PC-9 (cell line): ENCODE data around the gene RHCE. TPM values are rescaled to one million over a fixed set of nuclear protein-coding genes. Genes with fewer than 3 reads are reported as not detected.
"Not testable (repeated sequence)": the region's sequence is repeated elsewhere in the genome, so short reads cannot be mapped to it uniquely, and the experiment has no call there.

ENCODE experiments used
- BruUV-seq: library from RNA; stranded (reverse); fragments of 400-500 nt; replicated peaks from 2 replicates; lab custom pipeline; 2021; lab: Mats Ljungman, UMichigan
- CTCF ChIA-PET: fragments of 300-600 bp; sonication (Branson Sonifier 250); formaldehyde crosslinking; loops from one replicate; lab custom pipeline; 2022; ENCODE audit warnings: antibody characterized with exemption; lab: Charles Lee
- POLR2A ChIA-PET: fragments of 300-600 bp; sonication (Branson Sonifier 250); formaldehyde crosslinking; loops from one replicate; lab custom pipeline; 2022; ENCODE audit warnings: antibody characterized with exemption; ENCODE audit not compliant: unreplicated experiment; lab: Charles Lee
- DNase-seq, 2 experiments: peaks; one replicate each; pipeline versions ENCODE4 v3.0.0 to v3.0.0-alpha.2; 2015 to 2022; ENCODE audit warnings: mixed read lengths in 1 of 2
- H2AFZ ChIP-seq: fragments of 200-600 bp; sonication (generic); 2 replicates; pipeline ENCODE4 v1.8.1; 2017; ENCODE audit warnings: antibody characterized with exemption
- H3F3A ChIP-seq: fragments of 200-600 bp; sonication (generic); 2 replicates; pipeline ENCODE4 v1.8.1; 2017; ENCODE audit warnings: antibody characterized with exemption, mild to moderate bottlenecking, low read depth; ENCODE audit not compliant: insufficient read depth
- H3K27ac ChIP-seq: fragments of 200-600 bp; sonication (generic); 2 replicates; pipeline ENCODE4 v1.6.1; 2016; ENCODE audit warnings: mixed run types
- H3K27me3 ChIP-seq: fragments of 200-600 bp; sonication (generic); 2 replicates; pipeline ENCODE4 v1.6.1; 2016; ENCODE audit warnings: low read depth, mixed run types; ENCODE audit not compliant: insufficient read depth
- H3K36me3 ChIP-seq: fragments of 200-600 bp; sonication (generic); 2 replicates; pipeline ENCODE4 v1.6.1; 2016; ENCODE audit warnings: low read depth, mixed run types
- H3K4me1 ChIP-seq: fragments of 200-600 bp; sonication (generic); replicated peaks from 2 replicates; pipeline ENCODE4 v1.6.1; 2016; ENCODE audit warnings: mixed run types; ENCODE audit not compliant: insufficient read depth
- H3K4me2 ChIP-seq: fragments of 200-600 bp; sonication (generic); 2 replicates; pipeline ENCODE4 v1.6.1; 2017; ENCODE audit warnings: mixed run types
- H3K4me3 ChIP-seq: fragments of 200-600 bp; sonication (generic); 2 replicates; pipeline ENCODE4 v1.6.1; 2016; ENCODE audit warnings: mixed run types
- H3K79me2 ChIP-seq: fragments of 200-600 bp; sonication (generic); 2 replicates; pipeline ENCODE4 v1.6.1; 2017; ENCODE audit warnings: low read depth, mixed run types
- H3K9me2 ChIP-seq: fragments of 200-600 bp; sonication (generic); 2 replicates; pipeline ENCODE4 v1.8.1; 2017; ENCODE audit warnings: mild to moderate bottlenecking; ENCODE audit not compliant: insufficient read depth
- H3K9me3 ChIP-seq: fragments of 200-600 bp; sonication (generic); 2 replicates; pipeline ENCODE4 v1.8.1; 2016; ENCODE audit warnings: low read depth; ENCODE audit not compliant: insufficient read depth
- H4K20me1 ChIP-seq: fragments of 200-600 bp; sonication (generic); 2 replicates; pipeline ENCODE4 v1.8.1; 2017; ENCODE audit not compliant: insufficient read depth
- CTCF ChIP-seq: fragments of 200-600 bp; sonication (generic); conservative IDR thresholded peaks from 2 replicates; pipeline ENCODE4 v1.6.1; 2017; ENCODE audit warnings: mixed run types, antibody characterized with exemption, mild to moderate bottlenecking, moderate library complexity
- EZH2 ChIP-seq: fragments of 200-600 bp; sonication (generic); IDR thresholded peaks from 2 replicates; pipeline ENCODE4 v1.8.0; 2017; ENCODE audit warnings: antibody characterized with exemption, low read depth
- intact Hi-C: fragments of 100-400 bp; cut with micrococcal nuclease; formaldehyde crosslinking; loops from one replicate; pipeline ENCODE4 v1.10.0; 2022; ENCODE audit not compliant: unreplicated experiment
- total RNA-seq: library from RNA; stranded (reverse); gene quantifications from 2 replicates; pipeline ENCODE4 v1.2.3, GENCODE V29; 2021

Gene RHCE
- total RNA-seq, 1 experiment from 2014 or later: 0.22 TPM

GRCh38 chr1:25445993-25446538, 25.4 kb upstream of the RHCE start:
- Histone ChIP-seq H3K79me2 (no peaks in the 10 kb centered on the region), H3K4me1 (0 out of 2 replicates have a peak, but pooled peaks cover 5% of the 10 kb centered on the region), H3F3A (no peaks in the 10 kb centered on the region), H3K4me3 (no peak overlapping the region), H2AFZ (no peak overlapping the region), H3K4me2 (no peak overlapping the region), H3K27ac (no peak overlapping the region), H3K9me3 (no peaks in the 10 kb centered on the region), H3K9me2 (no peaks in the 10 kb centered on the region), H3K36me3 (no peaks in the 10 kb centered on the region), H3K27me3 (no peaks in the 10 kb centered on the region), H4K20me1 (no peaks in the 10 kb centered on the region)
- CTCF ChIA-PET: no interaction called here
- no peak for DNase-seq
- intact Hi-C loops: no loop called here
- no TSS peak for BruUV-seq
- POLR2A ChIA-PET: no interaction called here
- TF ChIP-seq CTCF (no peak), EZH2 (no peak)

GRCh38 chr1:25444604-25445003, 24.0 kb upstream of the RHCE start:
- H3K4me3 ChIP-seq, BruUV-seq, H3K9me3 ChIP-seq, H3K27ac ChIP-seq, intact Hi-C loops, H3K79me2 ChIP-seq, H3K4me1 ChIP-seq, H3K9me2 ChIP-seq, CTCF ChIA-PET, H3K4me2 ChIP-seq, H4K20me1 ChIP-seq, H3K27me3 ChIP-seq, H3F3A ChIP-seq, POLR2A ChIA-PET, H3K36me3 ChIP-seq, DNase-seq, H2AFZ ChIP-seq: not testable (repeated sequence)

- no TSS peak for BruUV-seq
These were observed 22.5 kb upstream of the RHCE start for GRCh38 chr1:25443030-25443699.

More at GRCh38 chr1:25443030-25443699, 22.5 kb upstream of the RHCE start:
- TF ChIP-seq CTCF (no peak), EZH2 (no peak)
- H3K79me2 ChIP-seq: no peaks in the 10 kb centered on the region
- H3F3A ChIP-seq: no peaks in the 10 kb centered on the region
- no peaks in the 10 kb centered on the region for H3K36me3 ChIP-seq
- no peak overlapping the region for H3K4me3 ChIP-seq
- no peak for DNase-seq
- H3K27ac ChIP-seq: no peak overlapping the region
- intact Hi-C loops: no loop called here
- no peaks in the 10 kb centered on the region for H3K9me3 ChIP-seq
- H3K4me2 ChIP-seq: no peak overlapping the region
- H4K20me1 ChIP-seq: no peaks in the 10 kb centered on the region
- ChIA-PET POLR2A (no interaction called here), CTCF (interaction anchor here (0.6 kb wide), 1 partner anchor 560 kb away, joined by 4 read pairs; no protein-coding TSS in a partner anchor)
- H3K27me3 ChIP-seq: no peaks in the 10 kb centered on the region
- H2AFZ ChIP-seq: no peak overlapping the region
- 0 out of 2 replicates have a peak, but pooled peaks cover 5% of the 10 kb centered on the region for H3K4me1 ChIP-seq
- no peaks in the 10 kb centered on the region for H3K9me2 ChIP-seq
